Stomach (tissue), 4 donors: ENCODE data around the gene ITGB4.

Experiments used
- CTCF ChIP-seq, 7 experiments: fragments of 450-650 bp in 4 of 7; fragments of 200-600 bp in 3 of 7; sonication (generic) in 3 of 7; IDR thresholded peaks; one replicate each; pipeline ENCODE4 v1.5.1; 2016 to 2019; ENCODE audit warnings: antibody characterized with exemption in 7 of 7, control low read depth in 2 of 7, mild to moderate bottlenecking in 1 of 7
- EP300 ChIP-seq: sonication (generic); formaldehyde crosslinking; IDR thresholded peaks from one replicate; pipeline ENCODE4 v1.6.1; 2017; ENCODE audit warnings: antibody characterized with exemption
- POLR2A ChIP-seq, 4 donors: fragments of 450-650 bp; IDR thresholded peaks; one replicate each; pipeline ENCODE4 v1.6.1; 2016; ENCODE audit warnings: antibody characterized with exemption in 4 of 4, control low read depth in 2 of 4, mild to moderate bottlenecking in 1 of 4, moderate library complexity in 1 of 4

DNA sequence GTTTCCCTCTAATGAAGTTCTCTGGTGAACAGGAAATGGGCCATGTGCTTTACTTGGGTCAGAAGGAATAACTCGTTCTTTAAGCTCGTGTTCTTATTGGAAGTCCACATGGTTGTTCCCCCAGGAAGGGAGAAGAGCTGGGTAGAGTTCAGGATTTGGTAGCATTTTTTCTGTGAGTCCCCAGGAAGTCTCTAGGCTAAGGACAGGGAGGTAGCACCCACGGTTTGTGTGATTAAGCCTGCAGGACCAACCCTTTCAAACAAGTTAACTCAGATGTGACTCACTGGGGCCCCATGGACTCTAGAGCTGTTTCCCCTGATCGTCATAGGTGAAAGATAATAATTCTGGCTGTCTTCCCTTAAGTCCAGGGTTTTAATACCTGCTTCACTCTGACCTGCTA is 37.7 kb upstream of the ITGB4 start:
- TF ChIP-seq CTCF (IDR thresholded peaks at IDR 0.05), result no peak
- no peak for TF ChIP-seq EP300
- TF ChIP-seq POLR2A (IDR thresholded peaks at IDR 0.05), result no peak
